ENCODE data around the gene SKOR1.

The SKOR1 gene

GRCh38 chr15:67794832-67795574, 30.3 kb upstream of the SKOR1 start:
- DNase-seq: no peak

GRCh38 chr15:67796196-67797127, 28.8 kb upstream of the SKOR1 start:
- no peak for DNase-seq

- no peak for DNase-seq
These were observed 25.5 kb upstream of the SKOR1 start for GRCh38 chr15:67799801-67800205.

- DNase-seq: no peak
These were observed 24.2 kb upstream of the SKOR1 start for GRCh38 chr15:67801142-67801541.

- DNase-seq: no peak
These were observed 23.1 kb upstream of the SKOR1 start for GRCh38 chr15:67801926-67802914.

GRCh38 chr15:67803299-67803698, 22.0 kb upstream of the SKOR1 start:
- DNase-seq: no peak

GRCh38 chr15:67803996-67804843, 21.1 kb upstream of the SKOR1 start:
- no peak for DNase-seq

GRCh38 chr15:67805008-67805665, 20.2 kb upstream of the SKOR1 start:
- DNase-seq: no peak

GRCh38 chr15:67805666-67806516, 19.4 kb upstream of the SKOR1 start:
- no peak for DNase-seq

GRCh38 chr15:67806536-67806935, 18.8 kb upstream of the SKOR1 start:
- DNase-seq: no peak

GRCh38 chr15:67807141-67807540, 18.2 kb upstream of the SKOR1 start:
- no peak for DNase-seq

- no peak for DNase-seq
These were observed 17.5 kb upstream of the SKOR1 start for GRCh38 chr15:67807836-67808235.

- no peak for DNase-seq
These were observed 16.5 kb upstream of the SKOR1 start for GRCh38 chr15:67808821-67809220.

GRCh38 chr15:67809441-67809840, 15.9 kb upstream of the SKOR1 start:
- DNase-seq: no peak

GRCh38 chr15:67809866-67810265, 15.4 kb upstream of the SKOR1 start:
- DNase-seq: no peak

- DNase-seq: no peak
These were observed 13.1 kb upstream of the SKOR1 start for GRCh38 chr15:67812241-67812644.

GRCh38 chr15:67813104-67813634, 12.1 kb upstream of the SKOR1 start:
- no peak for DNase-seq

- DNase-seq: no peak
These were observed 10.2 kb upstream of the SKOR1 start for GRCh38 chr15:67815036-67815592.

- no peak for DNase-seq
These were observed 8.6 kb upstream of the SKOR1 start for GRCh38 chr15:67816668-67817067.

GRCh38 chr15:67818464-67818863, 6.8 kb upstream of the SKOR1 start:
- no peak for DNase-seq

Measured in activated T-cell treated with anti-CD3 and anti-CD28 coated beads for 4 hours (primary cell).